ENCODE results near the gene SEMG1. TPM values are rescaled to one million over a fixed set of nuclear protein-coding genes. Genes with fewer than 3 reads are reported as not detected.

The SEMG1 gene
- total RNA-seq, 2 donors from 2014 or later, result not detected

Other genes starting within 250 kb of the SEMG1 start
- gene TOMM34, start 246.6 kb upstream of the SEMG1 start, total RNA-seq, result 10 to 100 TPM in 1 of 2 donors, 1 to 10 TPM in 1; 7.3 to 12.3 TPM
- gene STK4, start 240.5 kb upstream of the SEMG1 start, total RNA-seq, result 10 to 100 TPM; 29.0 to 30.1 TPM
- not detected for gene KCNS1, start 105.9 kb upstream of the SEMG1 start, total RNA-seq
- gene WFDC5, start 91.9 kb upstream of the SEMG1 start, total RNA-seq, result not detected
- not detected for gene WFDC12, start 82.6 kb upstream of the SEMG1 start, total RNA-seq
- gene PI3, start 32.1 kb upstream of the SEMG1 start, total RNA-seq, result not detected
- gene SEMG2, start 14.3 kb downstream of the SEMG1 start, total RNA-seq, result not detected
- 10 to 100 TPM; 14.6 to 74.0 TPM for gene SLPI, start 47.5 kb downstream of the SEMG1 start, total RNA-seq
- gene RBPJL, start 99.8 kb downstream of the SEMG1 start, total RNA-seq, result not detected
- under 1 TPM; 0.29 to 0.56 TPM for gene MATN4, start 101.3 kb downstream of the SEMG1 start, total RNA-seq
- 100 to 1,000 TPM in 1 of 2 donors, 10 to 100 TPM in 1; 85.7 to 104 TPM for gene SDC4, start 141.4 kb downstream of the SEMG1 start, total RNA-seq
- 10 to 100 TPM; 21.8 to 22.6 TPM for gene SYS1, start 156.1 kb downstream of the SEMG1 start, total RNA-seq
- gene TP53TG5, start 171.3 kb downstream of the SEMG1 start, total RNA-seq, result 1 to 10 TPM; 1.4 to 2.0 TPM
- gene DBNDD2, start 201.3 kb downstream of the SEMG1 start, total RNA-seq, result 100 to 1,000 TPM; 119 to 141 TPM
- 100 to 1,000 TPM; 120 to 138 TPM for gene PIGT, start 209.1 kb downstream of the SEMG1 start, total RNA-seq

All from posterior vena cava (tissue), 2 donors.